Measurements from ENCODE around the gene PABPC1L.

DNA sequence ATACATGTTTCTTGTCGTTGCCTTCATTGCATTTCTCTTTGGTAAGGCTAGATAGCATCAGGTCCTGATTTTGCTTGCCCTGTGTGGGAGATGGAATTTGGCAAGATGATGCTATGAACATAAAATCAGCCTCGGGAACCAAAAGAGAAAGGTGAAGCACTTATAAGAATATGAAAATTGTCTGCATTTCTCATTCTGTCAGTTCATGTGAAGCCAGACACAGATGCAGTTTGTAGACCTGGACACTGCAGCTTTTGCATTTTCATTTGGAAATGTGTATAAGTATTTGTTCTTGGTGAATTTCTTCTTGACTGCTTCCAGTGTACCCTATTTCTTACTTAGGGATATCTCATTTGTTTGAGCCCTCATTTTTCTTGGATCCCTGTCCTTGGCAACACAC, 23.0 kb upstream of the PABPC1L start:
- TF ChIP-seq POLR2A (IDR thresholded peaks at IDR 0.05; ENCODE audit: extremely low read depth, insufficient read length) (no peak), CTCF (IDR thresholded peaks at IDR 0.05; ENCODE audit: low read depth, low read length) (no peak), MAX (IDR thresholded peaks at IDR 0.05; ENCODE audit: low read depth, low read length) (no peak), MYC (IDR thresholded peaks at IDR 0.05; ENCODE audit: low read depth, low read length) (no peak)

Data from NB4 (cell line).